OCI-LY7 (cell line): ENCODE measurements around the gene SLC9A7. TPM values are rescaled to one million over a fixed set of nuclear protein-coding genes. Genes with fewer than 3 reads are reported as not detected.

ENCODE experiments used
- BruUV-seq: library from RNA; stranded (reverse); fragments of 400-500 nt; replicated peaks from 2 replicates; lab custom pipeline; 2021; lab: Mats Ljungman, UMichigan
- CTCF ChIA-PET: fragments of 300-600 bp; sonication (Branson Sonifier 250); formaldehyde crosslinking; loops from one replicate; lab custom pipeline; 2022; ENCODE audit warnings: antibody characterized with exemption; ENCODE audit not compliant: unreplicated experiment; lab: Charles Lee
- POLR2A ChIA-PET: fragments of 300-600 bp; sonication (Branson Sonifier 250); formaldehyde crosslinking; loops from one replicate; lab custom pipeline; 2022; ENCODE audit warnings: antibody characterized with exemption; lab: Charles Lee
- DNase-seq: peaks from one replicate; pipeline ENCODE4 v3.0.0-alpha.2; 2015; ENCODE audit warnings: low spot score
- H2AFZ ChIP-seq: fragments of 200-600 bp; sonication (generic), shearing (Covaris generic); 2 replicates; pipeline ENCODE4 v1.6.1; 2014; ENCODE audit warnings: mild to moderate bottlenecking, antibody characterized with exemption, low read length, moderate library complexity
- H3K27ac ChIP-seq: fragments of 200-600 bp; sonication (generic); 2 replicates; pipeline ENCODE4 v1.5.1; 2014; ENCODE audit warnings: mixed run types, low read depth, mild to moderate bottlenecking, moderate library complexity, low read length, inconsistent platforms; ENCODE audit not compliant: poor library complexity, severe bottlenecking
- H3K36me3 ChIP-seq: fragments of 200-600 bp; sonication (generic); 2 replicates; pipeline ENCODE4 v1.6.1; 2014; ENCODE audit warnings: mild to moderate bottlenecking, antibody characterized with exemption, low read length, moderate library complexity, mixed read lengths; ENCODE audit not compliant: insufficient read depth
- H3K4me1 ChIP-seq: fragments of 200-600 bp; sonication (generic); 2 replicates; pipeline ENCODE4 v1.5.1; 2014; ENCODE audit warnings: mild to moderate bottlenecking, low read length; ENCODE audit not compliant: insufficient read depth, poor library complexity, severe bottlenecking
- H3K4me2 ChIP-seq: fragments of 200-600 bp; sonication (generic); 2 replicates; pipeline ENCODE4 v1.6.1; 2014; ENCODE audit warnings: mild to moderate bottlenecking, low read length
- H3K4me3 ChIP-seq: fragments of 200-600 bp; sonication (generic); 2 replicates; pipeline ENCODE4 v1.5.1; 2014; ENCODE audit warnings: mild to moderate bottlenecking, low read depth, low read length; ENCODE audit not compliant: poor library complexity, severe bottlenecking
- H3K79me2 ChIP-seq: fragments of 200-600 bp; sonication (generic); 2 replicates; pipeline ENCODE4 v1.6.1; 2016; ENCODE audit warnings: low read depth, mild to moderate bottlenecking, low read length, moderate library complexity, mixed read lengths; ENCODE audit not compliant: insufficient read depth
- H3K9me2 ChIP-seq: fragments of 200-600 bp; sonication (generic); 2 replicates; pipeline ENCODE4 v1.6.1; 2016; ENCODE audit warnings: mild to moderate bottlenecking, low read length, mixed read lengths; ENCODE audit not compliant: insufficient read depth
- H3K9me3 ChIP-seq: fragments of 200-600 bp; sonication (generic); 2 replicates; pipeline ENCODE4 v1.6.1; 2014; ENCODE audit warnings: mild to moderate bottlenecking, mixed run types, low read length, mixed read lengths
- H4K20me1 ChIP-seq: fragments of 200-600 bp; sonication (generic); 2 replicates; pipeline ENCODE4 v1.6.1; 2014; ENCODE audit warnings: mild to moderate bottlenecking, antibody characterized with exemption, low read length, moderate library complexity, mixed read lengths; ENCODE audit not compliant: insufficient read depth
- EZH2phosphoT487 ChIP-seq: fragments of 200-600 bp; sonication (generic); IDR thresholded peaks from 2 replicates; pipeline ENCODE4 v1.6.1; 2018; ENCODE audit warnings: low read depth, borderline replicate concordance, mild to moderate bottlenecking, mixed run types, antibody characterized with exemption, low read length, moderate library complexity, mixed read lengths
- intact Hi-C: fragments of 100-400 bp; cut with micrococcal nuclease; formaldehyde crosslinking; loops from one replicate; pipeline ENCODE4 v1.10.0; 2022; ENCODE audit not compliant: unreplicated experiment
- total RNA-seq, 2 experiments: library from RNA; depleted of rRNA in 1 of 2; stranded (reverse); fragments of >200 nt in 1 of 2; shearing (Covaris generic) in 1 of 2; gene quantifications; 2 replicates each; pipeline ENCODE4 v1.2.3, GENCODE V29; 2014 to 2022
- TF ChIP-seq, protein P1 (sequence below): fragments of 200-600 bp; sonication (generic); conservative IDR thresholded peaks from 2 replicates; pipeline ENCODE4 v1.5.1; 2014; ENCODE audit warnings: mild to moderate bottlenecking, antibody characterized with exemption, low read length, moderate library complexity, mixed read lengths

SLC9A7 gene
- total RNA-seq, 2 experiments from 2014 or later, result 40.5 to 59.6 TPM

DNA sequence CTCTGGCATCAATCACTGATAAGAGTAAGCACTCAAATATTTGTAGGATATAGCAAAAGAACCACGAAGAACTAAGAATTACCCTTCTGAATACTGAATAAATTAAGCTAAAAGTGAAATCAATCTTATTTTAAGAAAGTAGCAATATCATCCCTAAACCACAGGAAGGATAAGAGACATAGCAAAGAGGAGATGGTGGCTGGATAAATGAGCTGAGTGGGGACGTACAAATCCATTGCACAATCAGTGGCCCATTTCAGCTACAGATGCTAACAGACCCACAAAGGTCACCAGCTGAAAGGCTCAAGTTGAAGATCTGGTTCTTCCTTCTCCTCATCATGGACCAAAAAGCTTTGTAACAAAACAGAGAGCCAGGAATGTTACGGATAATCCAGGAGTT, 77.1 kb downstream of the SLC9A7 start:
- Histone ChIP-seq H2AFZ (no peak overlapping the region), H3K79me2 (no peaks in the 10 kb centered on the region), H3K4me3 (no peak overlapping the region), H3K9me3 (no peaks in the 10 kb centered on the region), H3K4me2 (no peak overlapping the region), H3K27ac (no peak overlapping the region), H3K36me3 (peaks cover 42% of the 10 kb centered on the region), H3K4me1 (peaks cover 24% of the 10 kb centered on the region), H4K20me1 (no peaks in the 10 kb centered on the region; the same call in 1 of the 2 replicates), H3K9me2 (no peaks in the 10 kb centered on the region)
- no TSS peak for BruUV-seq
- TF ChIP-seq, protein P1, sequence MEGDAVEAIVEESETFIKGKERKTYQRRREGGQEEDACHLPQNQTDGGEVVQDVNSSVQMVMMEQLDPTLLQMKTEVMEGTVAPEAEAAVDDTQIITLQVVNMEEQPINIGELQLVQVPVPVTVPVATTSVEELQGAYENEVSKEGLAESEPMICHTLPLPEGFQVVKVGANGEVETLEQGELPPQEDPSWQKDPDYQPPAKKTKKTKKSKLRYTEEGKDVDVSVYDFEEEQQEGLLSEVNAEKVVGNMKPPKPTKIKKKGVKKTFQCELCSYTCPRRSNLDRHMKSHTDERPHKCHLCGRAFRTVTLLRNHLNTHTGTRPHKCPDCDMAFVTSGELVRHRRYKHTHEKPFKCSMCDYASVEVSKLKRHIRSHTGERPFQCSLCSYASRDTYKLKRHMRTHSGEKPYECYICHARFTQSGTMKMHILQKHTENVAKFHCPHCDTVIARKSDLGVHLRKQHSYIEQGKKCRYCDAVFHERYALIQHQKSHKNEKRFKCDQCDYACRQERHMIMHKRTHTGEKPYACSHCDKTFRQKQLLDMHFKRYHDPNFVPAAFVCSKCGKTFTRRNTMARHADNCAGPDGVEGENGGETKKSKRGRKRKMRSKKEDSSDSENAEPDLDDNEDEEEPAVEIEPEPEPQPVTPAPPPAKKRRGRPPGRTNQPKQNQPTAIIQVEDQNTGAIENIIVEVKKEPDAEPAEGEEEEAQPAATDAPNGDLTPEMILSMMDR, result no peak
- TF ChIP-seq EZH2phosphoT487, result no peak
- POLR2A ChIA-PET, result no interaction called here
- intact Hi-C loops, result no loop called here
- no peak for DNase-seq
- CTCF ChIA-PET, result no interaction called here

DNA sequence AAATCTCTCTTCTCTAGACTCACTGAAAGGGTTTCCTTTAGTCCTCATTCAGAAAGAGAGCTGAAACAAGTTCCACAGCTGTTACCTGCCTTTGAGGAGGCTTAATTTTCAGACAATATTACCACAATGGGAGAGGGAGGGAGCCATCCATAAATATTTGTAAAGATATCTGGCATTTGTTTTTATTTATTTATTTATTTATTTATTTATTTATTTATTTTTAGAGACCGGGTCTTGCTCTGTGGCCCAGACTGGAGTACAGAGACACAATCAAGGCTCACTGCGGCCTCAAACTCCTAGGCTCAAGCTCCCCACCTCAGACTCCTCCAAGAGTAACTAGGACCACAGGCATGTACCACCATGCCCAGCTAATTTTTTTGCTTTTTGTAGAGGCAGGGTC, 80.7 kb downstream of the SLC9A7 start:
- Histone ChIP-seq H3K9me3 (no peaks in the 10 kb centered on the region), H3K4me1 (peaks cover 14% of the 10 kb centered on the region), H3K9me2 (no peaks in the 10 kb centered on the region), H3K4me3 (no peak overlapping the region), H3K27ac (no peak overlapping the region), H3K36me3 (peaks cover 50% of the 10 kb centered on the region), H3K79me2 (no peaks in the 10 kb centered on the region), H2AFZ (no peak overlapping the region), H4K20me1 (no peaks in the 10 kb centered on the region), H3K4me2 (no peak overlapping the region)
- no peak for DNase-seq
- no TSS peak for BruUV-seq
- ChIA-PET POLR2A (interaction anchor here (0.5 kb wide), 1 partner anchor 235 kb away, joined by 3 read pairs; no protein-coding TSS in a partner anchor), CTCF (no interaction called here)
- intact Hi-C loops, result no loop called here
- TF ChIP-seq EZH2phosphoT487, result no peak
- TF ChIP-seq, protein P1, result no peak

DNA sequence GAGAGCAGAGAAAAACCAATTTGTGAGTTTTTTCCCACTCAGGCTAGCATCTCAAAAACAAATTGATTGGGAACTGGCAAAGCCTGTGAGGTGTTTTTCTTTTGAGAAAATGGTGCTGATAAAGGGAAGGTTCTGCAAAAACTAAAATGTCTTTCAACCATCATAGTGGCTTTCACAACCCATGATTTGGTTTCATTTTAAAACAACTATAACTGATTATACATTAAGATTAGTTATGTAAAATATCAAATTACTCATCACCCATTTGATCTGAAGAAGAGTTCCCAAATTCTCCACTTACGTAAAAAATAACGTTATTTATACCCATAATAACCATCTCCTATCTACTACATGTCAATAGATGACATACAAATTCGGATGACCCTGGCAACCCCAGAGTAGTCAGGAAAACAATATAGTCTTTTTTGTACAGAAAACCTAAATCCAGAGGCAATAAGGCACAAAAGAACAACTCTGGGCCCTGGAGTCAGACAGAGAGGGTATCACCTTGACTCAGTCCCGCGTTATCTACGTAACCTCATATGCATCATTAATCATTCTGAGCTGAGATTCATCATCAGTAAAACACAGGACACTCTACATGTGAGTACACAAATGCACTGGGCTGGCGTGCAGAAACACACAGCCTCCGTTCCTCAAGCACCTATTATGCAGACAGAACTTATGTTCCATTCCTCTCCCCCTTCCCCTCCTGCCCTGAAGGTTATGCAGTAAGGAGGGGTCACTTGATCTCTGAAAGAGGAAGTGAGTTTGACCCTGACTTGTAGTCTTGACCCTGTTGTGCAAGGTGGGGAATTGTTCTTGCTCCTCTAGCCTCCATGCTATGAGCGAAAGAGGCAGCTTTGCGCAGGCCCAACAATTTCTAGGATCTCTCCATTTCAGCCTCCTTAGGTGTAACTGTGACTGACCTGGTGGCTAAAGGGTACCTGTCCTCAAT, 82.2 kb downstream of the SLC9A7 start:
- no peak overlapping the region for H3K4me2 ChIP-seq
- DNase-seq, result no peak
- H2AFZ ChIP-seq, result no peak overlapping the region
- intact Hi-C loops, result no loop called here
- ChIA-PET CTCF (no interaction called here), POLR2A (no interaction called here)
- TF ChIP-seq, protein P1, result no peak
- no peak for TF ChIP-seq EZH2phosphoT487
- H3K79me2 ChIP-seq, result no peaks in the 10 kb centered on the region
- peaks cover 56% of the 10 kb centered on the region for H3K36me3 ChIP-seq
- H3K27ac ChIP-seq, result no peak overlapping the region
- no peak overlapping the region for H3K4me3 ChIP-seq
- no TSS peak for BruUV-seq
- H3K9me3 ChIP-seq, result no peaks in the 10 kb centered on the region
- H4K20me1 ChIP-seq, result no peaks in the 10 kb centered on the region
- H3K9me2 ChIP-seq, result no peaks in the 10 kb centered on the region
- H3K4me1 ChIP-seq, result peaks cover 11% of the 10 kb centered on the region
